ENCODE measurements around the gene KCNH4. TPM values are rescaled to one million over a fixed set of nuclear protein-coding genes. Genes with fewer than 3 reads are reported as not detected.

The KCNH4 gene
- total and polyA plus RNA-seq, 9 donors = 0.07 to 0.40 (median 0.12) TPM; not detected in 4

GRCh38 chr17:42183741-42184711, 3.1 kb upstream of the KCNH4 start:
- intact Hi-C loops (cut with DNase I) = no loop called here

GRCh38 chr17:42182927-42183734, 2.2 kb upstream of the KCNH4 start:
- no peak for TF ChIP-seq POLR2A (IDR thresholded peaks at IDR 0.05)
- no peak for TF ChIP-seq CTCF (IDR thresholded peaks at IDR 0.05)
- no peak for TF ChIP-seq EP300 (IDR thresholded peaks at IDR 0.05)
- Histone ChIP-seq H3K27ac (no peak overlapping the region), H3K4me3 (peak overlapping the region; percentile 33), H3K9me3 (no peaks in the 10 kb centered on the region), H3K36me3 (no peaks in the 10 kb centered on the region), H3K27me3 (no peaks in the 10 kb centered on the region), H3K4me1 (ENCODE audit: insufficient read depth) (peaks cover 14% of the 10 kb centered on the region)
- intact Hi-C loops (cut with DNase I) = no loop called here
- WGBS, 3 donors = 74 to 79% (median 78%) methylated on average over 9 of the region's 9 CpGs
- no peak for DNase-seq

More at GRCh38 chr17:42183741-42184711, 3.1 kb upstream of the KCNH4 start:
- peak overlapping the region in 1 of 2 donors; percentile 13 for H3K27ac ChIP-seq
- TF ChIP-seq POLR2A (IDR thresholded peaks at IDR 0.05) (no peak), CTCF (IDR thresholded peaks at IDR 0.05) (peak; percentile 40 to 90 (median 81))
- H3K4me1 ChIP-seq (ENCODE audit: insufficient read depth) = peaks cover 14% of the 10 kb centered on the region
- no peaks in the 10 kb centered on the region for H3K36me3 ChIP-seq
- WGBS, 3 donors = 4 to 7% (median 5%) methylated on average over 35 to 83 of the region's 83 CpGs
- no peaks in the 10 kb centered on the region for H3K9me3 ChIP-seq
- DNase-seq = peak; percentile 62 to 84 (median 72)
- H3K4me3 ChIP-seq = peak overlapping the region; percentile 33
- H3K27me3 ChIP-seq = no peaks in the 10 kb centered on the region

GRCh38 chr17:42181851-42182207, 887 bp upstream of the KCNH4 start:
- H3K4me1 ChIP-seq (ENCODE audit: insufficient read depth) = peaks cover 14% of the 10 kb centered on the region
- no peaks in the 10 kb centered on the region for H3K9me3 ChIP-seq
- no peak for DNase-seq
- intact Hi-C loops (cut with DNase I) = no loop called here
- 78 to 83% (median 78%) methylated on average over 2 of the region's 2 CpGs for WGBS, 3 donors
- no peak overlapping the region for H3K4me3 ChIP-seq
- no peaks in the 10 kb centered on the region for H3K36me3 ChIP-seq
- H3K27me3 ChIP-seq = no peaks in the 10 kb centered on the region
- no peak overlapping the region for H3K27ac ChIP-seq
- TF ChIP-seq POLR2A (IDR thresholded peaks at IDR 0.05) (no peak), CTCF (IDR thresholded peaks at IDR 0.05) (no peak), EP300 (IDR thresholded peaks at IDR 0.05) (no peak)

- no peak for DNase-seq
- intact Hi-C loops (cut with DNase I) = no loop called here
- no peak for TF ChIP-seq CTCF (IDR thresholded peaks at IDR 0.05)
- no peak for TF ChIP-seq EP300 (IDR thresholded peaks at IDR 0.05)
- no peak for TF ChIP-seq POLR2A (IDR thresholded peaks at IDR 0.05)
- Histone ChIP-seq H3K9me3 (no peaks in the 10 kb centered on the region), H3K27me3 (no peaks in the 10 kb centered on the region), H3K27ac (no peak overlapping the region), H3K4me3 (peak overlapping the region; percentile 19), H3K4me1 (ENCODE audit: insufficient read depth) (peaks cover 14% of the 10 kb centered on the region), H3K36me3 (no peaks in the 10 kb centered on the region)
- 1% methylated on average over 33 of the region's 33 CpGs for WGBS, 3 donors
Observed at GRCh38 chr17:42180411-42180921, 476 bp downstream of the KCNH4 start.

Measured in ovary (tissue), 9 donors.